DMS 273 (cell line): ENCODE data around the gene EVC.
A peak's percentile ranks its signal among the peaks of the same experiment; 100 is the strongest.

ENCODE experiments used
- DNase-seq: peaks from one replicate; lab custom pipeline; 2025; ENCODE audit not compliant: unreplicated experiment; lab: John Stamatoyannopoulos, UW

EVC gene

DNA sequence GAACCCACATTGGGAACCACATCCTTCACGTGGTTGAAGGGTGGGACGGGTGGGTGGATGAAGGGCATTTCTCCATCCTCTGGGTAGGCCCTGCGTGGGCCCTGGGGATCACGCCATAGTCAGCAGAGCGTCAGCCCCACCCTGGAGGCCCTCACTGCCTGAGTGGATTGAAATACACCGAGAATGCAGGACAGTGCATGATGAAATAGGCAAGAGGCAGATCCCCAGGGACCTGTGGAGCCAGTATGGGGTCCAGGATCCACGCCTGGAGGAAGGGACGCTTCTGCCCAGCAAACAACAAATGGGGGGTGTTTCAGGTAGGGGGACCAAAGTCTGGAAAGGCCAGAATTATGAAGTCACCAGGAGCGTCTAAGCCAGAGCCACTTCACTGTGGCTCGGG lies 19.4 kb downstream of the EVC start:
- no peak for DNase-seq

DNA sequence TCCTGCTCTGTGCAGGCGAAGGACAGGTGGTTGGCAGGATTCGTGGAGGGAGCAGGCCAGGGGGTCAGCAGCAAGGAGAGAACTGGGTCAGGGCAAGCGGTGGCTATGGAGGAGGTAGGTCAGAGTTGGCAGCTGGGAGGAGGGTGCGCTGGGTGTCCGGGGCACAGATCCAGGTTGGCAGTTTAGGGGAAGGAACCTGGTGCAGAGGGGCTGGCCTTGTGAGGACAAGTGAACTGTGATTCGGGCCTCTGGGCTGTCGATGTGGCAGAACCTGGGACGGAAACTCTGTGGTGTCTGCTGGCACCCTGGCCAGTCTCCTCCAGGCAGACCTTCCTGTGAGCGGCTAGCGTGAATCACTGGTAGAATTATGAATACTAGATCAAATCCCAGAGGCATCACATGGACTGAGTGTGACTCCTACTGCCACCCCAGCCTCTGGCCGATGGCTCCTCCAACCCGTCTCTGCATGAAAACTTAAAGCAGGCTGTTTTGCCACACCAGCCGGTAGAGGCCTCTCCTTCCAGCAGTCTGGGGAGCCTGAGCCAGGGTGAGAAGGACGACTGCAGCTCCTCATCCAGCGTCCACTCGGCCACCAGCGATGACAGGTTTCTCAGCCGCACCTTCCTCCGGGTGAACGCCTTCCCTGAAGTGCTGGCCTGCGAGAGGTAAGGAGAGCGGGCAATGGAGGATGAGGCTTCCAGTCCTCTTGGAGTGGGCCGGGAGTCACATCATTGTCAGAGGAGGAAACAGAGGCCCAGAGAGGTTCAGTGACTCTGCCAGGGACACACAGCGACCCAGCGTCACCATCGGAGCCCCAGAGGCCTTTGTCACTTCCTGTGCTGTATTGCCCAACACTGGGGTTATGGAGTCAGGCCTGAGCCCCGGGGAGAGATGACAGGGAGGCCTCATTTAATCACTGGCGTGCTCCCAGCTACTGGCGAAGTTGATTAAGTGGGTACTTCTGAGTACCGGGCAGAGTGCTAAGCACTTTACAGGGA lies 20.3 kb downstream of the EVC start:
- DNase-seq: no peak

DNA sequence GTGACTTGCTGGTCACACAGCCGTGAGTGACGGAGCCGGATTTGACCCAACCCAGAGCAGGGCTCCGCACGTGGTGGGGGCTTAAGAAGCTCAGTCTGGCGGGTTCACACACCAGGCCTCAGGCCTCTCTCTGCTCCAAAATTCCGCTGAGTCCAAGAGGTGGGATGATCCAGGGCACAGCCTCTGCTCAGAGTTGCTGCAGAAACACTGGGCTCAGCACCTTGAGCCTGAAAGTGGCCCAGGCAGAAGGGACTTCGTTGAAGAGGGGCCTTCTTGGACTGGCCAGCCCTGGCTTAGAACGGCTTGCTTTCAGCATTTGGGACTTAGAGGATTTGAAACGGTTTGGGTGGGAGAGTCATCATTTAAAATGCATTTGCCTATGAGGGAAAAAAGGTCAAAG lies 21.2 kb downstream of the EVC start:
- DNase-seq: no peak

DNA sequence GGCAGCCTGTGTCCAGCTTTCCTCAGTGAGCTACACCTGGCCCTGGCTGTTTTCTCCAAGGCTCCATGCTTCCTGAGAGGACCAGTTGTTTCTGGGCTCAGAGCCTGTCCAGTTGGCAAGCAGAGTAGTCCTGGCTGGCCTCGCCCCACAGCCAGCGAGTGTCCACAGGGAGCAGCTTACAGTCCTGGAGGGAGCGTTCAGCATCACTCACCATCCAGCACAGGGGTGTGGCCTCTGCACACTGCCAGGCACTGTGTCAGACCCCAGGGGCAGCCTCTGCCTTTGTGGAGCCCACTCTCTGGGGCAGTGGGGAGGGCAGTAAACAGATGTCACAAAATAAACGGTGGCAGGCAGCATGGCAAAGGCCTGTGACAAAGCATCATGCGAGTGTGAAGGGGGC lies 23.9 kb downstream of the EVC start:
- no peak for DNase-seq

DNA sequence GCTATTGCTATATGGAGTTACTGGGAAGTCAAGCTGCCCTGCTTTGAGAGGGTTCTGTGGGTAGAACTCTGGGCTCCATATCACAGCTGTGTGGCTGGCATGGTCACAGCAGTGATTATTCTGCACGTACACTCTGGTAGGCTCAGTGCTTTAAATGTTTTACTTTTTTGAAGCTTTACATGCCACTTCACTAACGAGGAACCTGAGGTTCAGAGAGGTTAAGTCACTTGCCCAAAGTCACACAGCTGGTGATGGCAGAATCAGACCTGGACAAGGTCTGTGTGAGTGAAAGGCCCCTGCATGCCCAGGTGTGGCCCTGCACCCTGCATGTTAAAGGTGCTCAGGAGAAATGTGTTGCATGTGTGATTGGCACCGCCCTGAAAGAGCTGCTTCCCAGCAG lies 24.5 kb downstream of the EVC start:
- no peak for DNase-seq

DNA sequence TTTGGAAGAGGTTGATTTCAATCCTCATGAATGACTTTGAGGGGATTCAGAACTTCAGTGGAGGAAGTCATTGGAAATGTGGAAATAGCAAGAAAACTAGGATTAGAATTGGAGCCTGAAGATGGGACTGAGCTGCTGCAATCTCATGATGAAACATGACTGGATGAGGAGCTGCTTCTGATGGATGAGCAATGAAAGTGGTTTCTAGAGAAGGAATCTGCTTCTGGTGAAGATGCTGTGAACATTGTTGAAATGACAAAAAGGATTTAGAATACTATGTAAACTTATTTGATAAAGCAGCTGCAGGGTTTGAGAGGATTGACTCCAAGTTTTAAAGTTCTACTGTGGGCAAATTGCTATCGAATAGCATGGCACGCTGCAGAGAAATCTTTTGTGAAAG lies 27.1 kb downstream of the EVC start:
- DNase-seq: no peak

DNA sequence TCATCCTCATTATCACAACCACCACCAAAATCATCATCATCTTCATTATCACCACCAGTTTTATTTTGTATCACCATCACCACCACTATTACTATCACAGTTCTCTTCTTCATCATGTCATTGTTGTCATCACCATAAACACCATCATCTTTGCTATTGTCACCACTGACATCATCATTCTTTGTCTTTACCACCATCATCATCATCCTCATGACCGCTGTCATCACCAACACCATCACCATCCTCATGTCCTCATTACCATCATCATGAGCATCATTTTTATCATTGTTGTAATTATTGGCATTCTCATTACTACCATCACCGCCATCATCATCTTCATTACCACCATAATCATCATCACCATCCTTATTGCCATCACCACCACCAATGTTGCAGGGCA lies 31.4 kb downstream of the EVC start:
- DNase-seq: no peak

DNA sequence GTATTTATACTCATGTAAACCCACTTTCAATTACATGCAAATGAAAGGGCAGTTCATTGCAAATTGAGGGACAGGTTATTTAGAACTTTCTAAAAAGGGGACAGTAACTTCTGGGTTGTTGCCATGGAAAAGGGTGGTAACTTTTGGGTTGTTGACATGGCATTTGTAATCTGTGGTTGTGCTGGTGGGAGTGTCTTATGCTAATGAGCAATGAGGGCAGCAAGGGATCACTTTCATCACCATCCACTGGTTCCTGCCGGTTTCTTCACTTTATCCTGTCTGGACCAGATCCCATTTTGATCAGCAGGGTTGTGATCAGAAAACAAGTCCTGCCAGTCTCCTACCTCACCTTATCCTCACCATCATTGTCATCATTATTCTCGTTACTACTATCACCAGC lies 32.0 kb downstream of the EVC start:
- DNase-seq: no peak

DNA sequence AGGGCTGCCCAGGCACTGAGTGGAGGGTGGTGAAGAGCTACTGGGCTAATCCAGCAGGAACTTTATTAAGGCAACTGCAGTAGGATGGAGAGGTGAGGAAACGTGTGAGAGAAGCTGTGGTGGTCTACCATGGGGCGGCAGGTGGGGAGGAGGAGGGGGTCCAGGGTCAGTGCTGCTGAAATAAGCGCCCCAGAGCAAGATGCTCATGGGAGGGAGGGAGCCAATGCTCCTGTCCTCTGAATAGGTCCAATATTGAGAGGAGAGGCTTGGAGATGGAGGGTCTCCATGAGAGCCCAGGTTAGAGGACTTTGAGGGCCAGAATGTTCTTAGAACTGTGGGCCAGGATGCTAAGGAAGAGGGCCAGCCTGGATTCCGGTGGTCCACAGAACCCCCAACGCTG lies 35.2 kb downstream of the EVC start:
- no peak for DNase-seq

DNA sequence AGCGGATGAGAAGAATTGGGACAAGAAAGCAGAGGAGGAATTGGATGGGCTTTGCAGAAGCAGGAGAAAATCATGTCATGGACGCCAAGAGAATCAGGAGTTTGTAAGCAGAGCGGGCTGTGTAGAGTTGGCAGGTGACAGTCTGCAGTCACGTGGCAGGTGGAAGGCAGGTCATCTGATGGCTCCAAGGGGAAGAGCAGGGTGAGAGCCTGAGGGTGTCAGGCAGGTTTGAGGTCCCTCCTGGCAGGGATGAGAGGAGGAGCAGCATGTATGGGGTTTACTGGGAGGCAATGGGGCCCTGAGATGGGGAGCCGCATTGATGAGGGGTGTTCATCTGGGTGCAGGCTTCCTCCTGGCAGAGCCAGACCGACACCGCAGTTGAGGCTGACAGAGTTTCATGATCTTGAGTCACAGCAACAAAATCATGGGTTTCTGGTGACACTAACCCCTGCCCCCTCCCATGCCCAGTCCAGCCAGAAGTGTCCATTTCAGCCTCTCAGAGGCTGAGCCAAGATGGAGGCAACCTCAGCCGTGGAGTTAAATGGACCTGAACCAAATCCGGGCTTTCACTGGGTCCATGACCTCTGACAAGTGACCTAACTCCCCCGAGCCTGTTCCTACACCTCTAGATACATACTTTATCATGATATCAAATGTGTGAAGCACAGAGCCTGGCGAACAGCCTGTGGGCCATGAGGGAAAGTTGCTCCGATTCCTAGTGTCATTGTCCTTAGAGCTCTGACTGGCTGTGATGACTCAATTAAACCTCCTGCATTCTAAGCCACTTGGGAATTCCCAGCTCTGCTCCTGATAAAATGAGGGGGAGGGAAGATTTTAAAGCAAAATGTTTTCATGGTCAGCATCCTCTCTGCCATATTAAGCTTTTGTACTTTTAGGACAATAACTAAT lies 36.1 kb downstream of the EVC start:
- DNase-seq: no peak

DNA sequence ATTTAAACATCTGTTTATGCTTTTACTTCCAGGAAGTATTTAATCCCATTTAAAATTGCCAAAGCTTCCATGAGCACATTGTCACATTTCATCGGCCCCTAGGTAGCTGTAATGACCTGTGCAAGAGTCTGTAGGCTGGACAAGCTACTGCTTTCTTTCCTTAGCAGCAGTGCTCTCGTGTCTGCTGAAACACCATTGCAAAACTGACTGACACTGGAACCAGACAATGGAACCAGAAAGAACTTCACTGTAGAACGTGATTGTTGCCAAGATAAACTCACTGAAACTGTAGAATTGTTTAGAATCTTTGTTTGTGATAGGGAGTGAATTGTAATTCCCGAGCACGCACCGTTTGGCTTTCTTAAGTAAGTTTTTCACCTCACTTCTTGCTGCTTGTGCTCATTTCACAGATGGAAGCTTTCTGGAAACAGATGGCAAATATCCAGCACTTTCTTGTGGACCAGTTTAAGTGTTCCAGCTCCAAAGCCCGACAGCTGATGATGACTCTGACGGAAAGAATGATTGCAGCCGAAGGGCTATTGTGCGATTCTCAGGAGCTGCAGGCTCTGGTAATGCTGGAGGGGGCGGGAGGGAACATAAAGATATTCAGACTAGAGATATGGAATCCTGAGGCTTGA lies 36.9 kb downstream of the EVC start:
- DNase-seq: peak; percentile 19

DNA sequence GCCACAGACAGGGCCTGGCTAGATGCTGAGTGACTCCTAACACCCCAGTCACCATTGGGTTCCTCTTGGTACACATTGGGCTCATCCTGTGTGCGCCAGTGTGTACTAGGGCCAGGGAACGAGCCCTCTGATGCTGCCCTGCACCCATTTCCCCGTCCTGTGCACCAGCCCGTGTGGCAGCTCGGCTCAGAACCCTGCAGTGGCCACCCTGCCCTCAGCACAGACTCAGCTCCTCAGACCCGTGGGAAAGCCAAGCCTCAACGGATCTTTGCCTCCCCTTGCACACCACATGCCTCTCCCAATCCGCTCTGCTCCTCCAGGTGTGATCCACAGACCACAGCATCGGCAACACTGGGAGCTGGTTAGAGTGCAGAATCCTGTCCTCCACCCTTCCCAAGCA lies 38.6 kb downstream of the EVC start:
- DNase-seq: no peak

DNA sequence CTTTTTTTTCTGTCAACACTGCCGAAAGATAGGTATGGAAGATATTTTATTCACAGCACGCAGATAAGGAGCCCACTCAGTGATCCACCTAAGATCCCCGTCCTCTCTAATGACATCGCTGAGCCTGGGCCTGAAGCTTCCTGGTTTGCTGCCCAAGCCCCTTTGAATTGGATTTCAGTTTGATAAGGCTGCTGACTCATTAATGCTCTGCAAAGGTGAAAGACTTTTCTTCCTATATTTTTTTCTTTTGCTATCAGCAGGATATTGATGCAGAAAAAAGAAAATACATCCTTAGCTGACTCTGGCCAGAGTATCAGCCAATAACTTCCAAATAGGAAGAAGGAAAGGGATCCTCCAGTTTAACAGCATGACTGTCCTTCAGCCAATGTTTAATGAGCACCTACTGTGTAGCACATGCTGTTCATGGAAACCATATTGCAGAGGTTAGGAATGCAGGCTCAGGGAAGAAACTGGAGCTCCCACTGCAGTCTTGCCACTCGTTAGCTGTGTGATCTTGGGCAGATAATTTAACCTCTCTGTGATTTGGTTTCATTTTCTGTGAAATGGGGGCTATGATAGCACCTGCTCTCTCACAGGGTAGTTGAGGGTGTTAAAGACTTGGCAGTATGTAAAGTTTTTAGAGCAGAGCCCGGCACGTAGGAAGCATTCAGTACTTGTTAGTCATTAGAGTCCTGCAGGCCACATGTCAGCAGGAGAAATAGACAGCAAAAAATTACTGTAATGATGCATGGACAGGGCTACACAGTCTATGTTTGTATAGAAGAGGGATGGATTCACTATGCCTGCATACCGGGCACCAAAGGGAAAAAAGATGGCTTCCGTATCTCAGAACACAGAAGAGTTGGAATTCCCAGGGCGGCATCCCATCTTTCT lies 39.3 kb downstream of the EVC start:
- DNase-seq: peak; percentile 26

DNA sequence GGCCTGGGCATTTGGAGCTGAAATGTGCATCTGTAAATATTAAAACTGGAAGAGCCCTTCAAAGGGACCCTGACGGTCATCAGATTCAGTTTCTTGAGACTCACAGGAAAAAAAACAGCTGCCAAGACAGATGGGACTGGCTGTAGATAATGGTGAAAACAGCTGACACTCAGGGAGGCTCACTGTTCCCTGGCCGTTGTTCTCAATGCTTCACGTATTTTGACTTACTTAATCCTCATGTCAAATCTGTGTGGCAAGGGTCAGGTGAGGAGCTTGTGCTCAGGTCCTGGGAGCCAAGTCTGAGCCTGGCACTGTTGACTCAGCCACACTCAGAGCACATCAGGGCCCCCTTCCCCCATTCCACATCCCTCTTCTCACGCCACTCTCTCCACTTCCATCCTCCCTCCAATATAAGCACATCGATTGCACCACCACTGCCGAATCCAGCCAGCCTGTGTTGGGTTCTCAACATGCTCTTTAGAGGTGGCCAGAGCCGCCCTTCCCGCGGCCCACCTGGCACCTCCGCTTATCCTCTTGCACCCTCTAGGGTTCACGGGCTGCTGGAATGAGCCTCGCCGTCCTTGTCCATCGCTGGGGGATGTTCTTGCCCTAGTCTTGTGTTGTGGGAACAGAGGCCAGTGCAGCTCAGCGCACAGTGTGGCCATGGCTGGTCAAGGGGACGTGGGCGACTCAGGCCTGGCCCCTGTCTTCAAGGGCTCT lies 40.1 kb downstream of the EVC start:
- peak; percentile 72 for DNase-seq

DNA sequence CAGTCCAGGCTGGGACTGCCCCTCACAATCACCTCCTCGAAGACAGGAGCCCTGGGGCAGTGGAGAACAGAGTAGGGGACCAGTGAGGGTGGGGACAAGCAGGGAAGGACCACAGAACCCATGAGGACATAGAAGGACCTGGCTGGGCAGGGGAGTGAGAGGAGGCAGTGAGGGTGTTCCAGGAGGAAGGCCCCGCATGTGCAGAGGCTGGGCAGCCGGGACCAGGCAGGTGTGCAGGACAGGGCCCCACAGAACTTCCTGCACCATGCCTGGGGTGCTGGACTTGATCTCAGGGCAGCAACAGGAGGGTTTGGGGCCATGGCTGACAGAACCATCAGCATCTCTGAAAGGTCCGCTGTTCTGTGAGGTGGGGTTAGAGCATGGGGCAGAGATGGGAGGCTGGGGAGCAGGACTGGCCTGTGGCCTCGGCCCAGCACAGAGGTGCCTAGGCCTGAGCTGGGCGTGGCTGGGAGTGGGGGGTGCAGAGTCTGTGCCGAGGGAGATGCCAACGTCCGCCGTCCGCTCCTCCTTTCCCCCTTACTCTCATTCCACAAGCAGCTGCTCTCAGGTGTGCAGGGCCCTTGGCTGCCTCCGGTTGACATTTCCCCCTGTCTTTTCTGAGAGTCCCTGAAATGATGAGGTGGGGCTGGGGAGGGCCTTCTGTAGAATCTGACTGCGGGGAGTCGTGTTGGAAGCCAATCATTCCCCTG lies 40.8 kb downstream of the EVC start:
- no peak for DNase-seq

DNA sequence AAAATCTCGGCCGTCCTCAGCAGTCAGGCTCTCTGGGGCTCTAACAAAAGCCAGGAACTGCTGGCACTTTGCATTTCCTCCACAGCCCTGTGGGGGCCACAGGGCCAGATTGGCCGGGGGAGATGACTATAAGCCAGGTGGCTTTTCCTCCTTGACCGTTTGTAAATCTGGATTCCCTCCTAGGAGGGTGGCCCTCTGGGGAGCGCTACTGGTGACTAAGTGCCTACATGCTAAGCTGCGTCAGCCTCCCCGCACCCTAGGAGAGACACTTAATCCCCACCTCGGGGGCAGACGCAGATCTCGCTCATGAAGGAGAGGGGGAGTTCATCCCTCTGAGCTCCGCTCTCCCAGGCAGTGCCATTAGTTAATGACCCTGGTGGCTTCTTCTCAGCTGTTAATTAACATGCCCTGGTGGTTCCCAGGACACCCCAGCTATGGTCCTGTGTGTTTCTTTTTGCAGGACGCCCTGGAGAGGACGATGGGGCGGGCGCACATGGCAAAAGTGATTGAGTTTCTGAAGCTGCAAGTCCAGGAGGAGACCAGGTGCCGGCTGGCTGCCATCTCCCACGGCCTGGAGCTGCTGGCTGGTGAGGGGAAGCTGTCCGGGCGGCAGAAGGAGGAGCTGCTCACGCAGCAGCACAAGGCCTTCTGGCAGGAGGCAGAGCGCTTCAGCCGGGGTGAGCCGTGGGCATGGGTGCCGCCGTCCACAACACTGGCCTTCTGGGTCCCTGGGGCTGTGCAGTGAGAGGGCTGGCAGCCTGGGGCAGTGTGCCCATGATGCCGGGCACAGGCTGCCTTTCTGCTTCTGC lies 41.6 kb downstream of the EVC start:
- DNase-seq: no peak

DNA sequence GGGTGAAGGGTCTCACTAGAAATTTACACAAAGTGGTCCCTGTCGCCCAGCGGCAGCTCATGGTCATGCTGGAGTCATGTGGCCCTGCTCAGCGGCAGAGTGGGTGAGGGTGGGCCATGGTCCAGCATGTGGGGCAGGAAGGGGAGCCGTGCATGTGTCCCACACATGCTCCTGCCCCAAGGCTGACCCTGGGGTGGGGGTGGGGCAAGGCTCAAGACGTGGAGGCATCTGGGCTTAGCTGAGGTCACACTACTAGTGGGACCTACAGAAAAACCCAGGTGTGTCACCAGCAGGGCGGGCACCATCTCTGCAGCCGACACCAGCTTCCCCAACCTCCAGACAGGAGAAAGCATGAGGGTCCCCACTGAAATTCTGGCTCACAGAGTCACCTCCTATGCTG lies 42.4 kb downstream of the EVC start:
- no peak for DNase-seq

DNA sequence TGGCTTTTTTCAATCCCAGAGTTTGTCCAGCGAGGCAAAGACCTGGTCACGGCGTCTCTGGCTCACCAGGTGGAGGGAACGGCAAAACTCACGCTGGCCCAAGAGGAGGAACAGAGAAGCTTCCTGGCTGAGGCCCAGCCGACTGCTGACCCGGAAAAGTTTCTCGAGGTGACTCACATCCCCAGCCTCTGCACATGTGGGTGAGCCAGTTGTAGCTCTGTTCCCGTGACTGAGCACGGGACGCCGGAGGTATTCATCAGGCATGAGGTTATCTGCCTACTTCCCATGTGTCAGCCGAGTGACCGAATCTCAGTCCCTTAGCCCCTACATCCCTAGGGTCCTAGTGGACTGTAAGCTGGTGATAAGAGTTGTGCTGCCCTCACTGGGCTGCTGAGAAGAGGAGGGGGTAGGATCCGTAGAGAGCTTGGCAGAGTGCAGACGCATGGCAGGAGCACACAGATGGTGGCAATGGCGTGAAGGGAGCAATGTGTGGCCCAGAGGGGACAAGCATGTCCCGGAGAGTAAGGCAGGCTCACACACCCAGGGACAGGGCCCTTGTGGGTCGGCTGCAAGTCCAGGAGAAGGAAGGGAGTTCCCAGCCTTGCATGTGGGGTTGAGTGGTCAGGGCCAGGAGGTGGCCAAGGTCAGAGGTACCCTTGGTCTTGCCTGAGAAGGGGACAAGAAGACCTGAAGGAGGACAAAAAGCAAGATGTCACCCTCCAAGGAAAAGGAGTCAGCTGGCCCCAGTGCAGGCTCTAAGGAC lies 42.9 kb downstream of the EVC start:
- DNase-seq: no peak
